ENCODE data around the gene CKAP2L.

The CKAP2L gene

DNA sequence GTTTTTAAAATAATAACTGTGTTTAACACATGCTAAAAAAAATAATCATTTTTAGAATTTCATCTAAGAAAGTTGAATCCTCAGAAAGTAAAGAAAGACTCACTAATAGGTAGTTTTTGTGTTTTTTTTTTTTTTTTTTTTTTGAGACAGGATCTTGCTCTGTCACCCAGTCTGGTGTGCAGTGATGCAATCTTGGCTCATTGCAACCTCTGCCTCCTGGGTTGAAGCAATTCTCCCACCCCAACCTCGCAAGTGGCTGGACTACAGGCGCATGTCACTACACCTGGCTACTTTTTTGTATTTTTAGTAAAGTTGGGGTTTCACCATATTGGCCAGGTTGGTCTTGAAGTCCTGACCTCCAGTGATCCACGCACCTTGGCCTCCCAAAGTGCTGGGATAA lies 7.1 kb downstream of the CKAP2L start:
- no peak for DNase-seq

- DNase-seq = no peak
Observed at GRCh38 chr2:112756207-112756606, 8.2 kb downstream of the CKAP2L start.

GRCh38 chr2:112755444-112755843 lies 9.0 kb downstream of the CKAP2L start:
- no peak for DNase-seq

DNA sequence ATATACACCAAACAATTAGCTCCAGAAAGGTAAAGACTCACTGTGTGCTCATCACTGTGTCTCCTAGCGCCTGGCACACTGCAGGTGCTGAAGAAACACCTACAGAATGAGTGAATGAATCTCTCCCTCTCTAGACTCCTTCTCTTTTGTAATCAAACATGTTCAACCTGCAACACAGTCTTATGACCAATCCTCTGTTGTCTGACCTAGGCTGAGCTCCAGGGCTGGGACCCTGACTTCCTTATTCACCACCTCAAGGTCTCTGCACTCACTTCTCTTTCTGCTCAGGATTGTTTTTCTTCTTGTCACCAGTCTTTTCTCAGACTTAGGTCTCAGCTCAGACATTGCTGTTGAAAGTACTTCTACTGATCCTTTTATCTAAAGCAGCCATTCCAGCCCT lies 9.8 kb downstream of the CKAP2L start:
- no peak for DNase-seq

GRCh38 chr2:112752667-112753066 lies 11.7 kb downstream of the CKAP2L start:
- DNase-seq = no peak

DNA sequence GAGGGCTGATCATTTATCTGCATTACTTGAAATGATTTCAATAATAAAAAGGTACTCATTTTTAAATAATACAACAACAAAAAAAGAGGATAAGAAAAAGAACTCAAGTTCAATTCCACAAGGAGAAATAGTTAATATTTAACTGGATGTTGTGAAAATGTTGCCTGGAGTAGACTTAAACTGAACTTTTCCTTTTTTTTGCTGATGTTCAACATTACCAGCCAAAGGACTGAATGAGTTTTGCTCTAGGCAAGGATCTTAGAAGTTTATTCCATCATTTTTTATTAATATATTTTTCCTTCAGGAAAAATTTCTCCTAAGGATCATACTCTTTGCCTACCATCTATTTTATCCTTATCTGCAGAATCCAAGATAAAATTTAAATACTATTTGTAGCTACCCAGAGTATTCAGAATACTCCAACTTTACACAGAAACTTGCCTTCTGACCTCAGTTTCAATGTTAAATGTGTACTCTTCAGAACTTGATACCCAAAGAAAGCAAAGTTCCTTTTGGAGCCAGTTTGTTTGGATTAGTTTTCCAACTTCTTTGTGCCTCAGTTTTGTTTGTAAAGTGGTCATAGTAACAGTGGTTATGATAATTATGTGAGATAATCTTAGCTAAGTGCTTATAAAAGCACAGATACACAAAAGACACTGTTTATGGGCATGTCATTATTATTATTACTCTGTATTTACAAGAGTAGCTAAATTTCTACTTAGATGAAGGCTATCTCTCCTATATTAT lies 12.8 kb downstream of the CKAP2L start:
- DNase-seq = no peak

DNA sequence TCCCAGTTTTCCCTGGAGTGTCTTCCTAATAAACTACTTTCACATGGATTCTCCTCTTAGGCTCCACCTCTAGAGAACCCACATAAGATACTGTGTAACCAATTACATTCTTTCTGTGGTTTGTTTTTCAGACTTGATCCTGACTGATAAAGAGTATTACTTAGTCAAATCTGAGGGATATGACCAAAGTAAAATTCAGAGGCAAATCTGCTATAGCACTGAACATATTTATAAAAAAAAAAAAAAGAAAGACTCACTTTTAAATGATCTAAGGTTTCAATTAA lies 13.9 kb downstream of the CKAP2L start:
- no peak for DNase-seq

DNA sequence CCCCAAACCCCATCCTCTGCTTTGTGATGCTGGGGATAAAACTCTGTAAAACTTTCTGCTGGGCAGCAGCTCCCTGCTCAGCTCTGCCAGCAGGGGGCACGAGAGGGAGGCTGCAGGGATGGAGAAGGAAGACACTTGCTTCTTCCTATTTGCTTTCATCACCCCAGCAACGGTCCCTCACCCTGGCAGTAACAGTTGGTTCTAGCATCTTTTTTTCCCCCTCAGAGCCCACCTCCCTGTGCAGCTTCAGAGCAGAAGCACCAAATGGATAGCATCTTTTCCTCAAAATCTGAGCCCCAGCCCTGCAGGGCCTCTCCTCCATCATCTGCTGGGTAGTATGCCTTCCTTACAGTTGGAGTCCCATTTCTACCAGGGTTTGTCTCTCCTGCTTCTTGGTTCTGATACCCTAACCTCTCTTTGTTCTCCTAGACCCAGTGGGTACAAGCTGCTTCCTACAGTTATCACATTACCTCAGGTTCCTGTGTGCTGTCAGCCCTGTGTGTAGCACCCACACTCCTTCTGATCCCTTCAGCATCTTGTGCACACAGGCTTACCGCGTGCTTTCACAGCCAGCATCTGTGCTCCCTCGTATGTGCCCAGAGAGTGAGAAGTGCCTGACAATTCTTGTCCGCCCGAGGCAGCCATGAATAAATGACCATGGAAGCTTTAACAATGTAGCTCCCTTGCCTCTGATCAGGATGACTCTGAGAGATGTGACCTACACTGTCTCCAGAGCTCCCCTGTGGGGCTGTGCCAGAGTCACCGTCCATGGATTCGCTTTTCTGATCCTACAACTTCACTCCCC lies 14.5 kb downstream of the CKAP2L start:
- DNase-seq = peak; percentile 62

- no peak for DNase-seq
Observed at GRCh38 chr2:112740527-112740926, 23.9 kb downstream of the CKAP2L start.

DNA sequence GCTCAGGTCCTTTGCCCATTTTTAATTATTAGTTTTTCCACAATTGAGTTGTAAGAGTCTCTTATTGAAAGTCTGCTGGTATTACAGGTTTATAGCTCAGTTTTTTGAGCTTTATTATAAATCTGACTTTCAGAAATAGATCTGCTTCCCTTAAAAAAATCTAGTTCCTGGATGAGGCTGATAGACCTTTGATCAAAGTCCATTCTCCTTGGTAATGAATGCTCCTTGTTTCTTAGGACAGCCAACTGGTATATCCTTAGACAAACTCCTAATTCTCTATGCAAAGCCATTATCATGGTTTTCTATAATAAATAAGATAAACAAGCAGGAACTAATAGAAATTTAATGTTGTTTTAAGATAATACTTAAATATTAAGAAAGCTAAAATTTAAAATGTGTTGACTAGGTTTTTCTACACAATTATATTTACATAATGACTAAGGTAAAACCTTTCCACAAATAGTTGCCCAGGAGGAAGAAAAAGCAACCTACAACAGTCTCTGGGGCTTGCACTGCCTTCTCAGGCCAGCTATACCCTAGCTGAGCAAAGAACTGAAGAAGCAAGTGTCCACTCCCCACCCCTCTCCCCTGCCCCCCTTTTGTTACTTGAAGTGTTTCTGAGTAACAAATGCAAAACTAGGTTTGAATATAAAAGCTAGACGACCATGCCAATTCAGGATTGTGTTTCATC lies 26.7 kb downstream of the CKAP2L start:
- DNase-seq = no peak

GRCh38 chr2:112733871-112734270 lies 30.5 kb downstream of the CKAP2L start:
- DNase-seq = no peak

GRCh38 chr2:112733456-112733855 lies 31.0 kb downstream of the CKAP2L start:
- DNase-seq = no peak

- DNase-seq = no peak
Observed at GRCh38 chr2:112731479-112731878, 32.9 kb downstream of the CKAP2L start.

DNA sequence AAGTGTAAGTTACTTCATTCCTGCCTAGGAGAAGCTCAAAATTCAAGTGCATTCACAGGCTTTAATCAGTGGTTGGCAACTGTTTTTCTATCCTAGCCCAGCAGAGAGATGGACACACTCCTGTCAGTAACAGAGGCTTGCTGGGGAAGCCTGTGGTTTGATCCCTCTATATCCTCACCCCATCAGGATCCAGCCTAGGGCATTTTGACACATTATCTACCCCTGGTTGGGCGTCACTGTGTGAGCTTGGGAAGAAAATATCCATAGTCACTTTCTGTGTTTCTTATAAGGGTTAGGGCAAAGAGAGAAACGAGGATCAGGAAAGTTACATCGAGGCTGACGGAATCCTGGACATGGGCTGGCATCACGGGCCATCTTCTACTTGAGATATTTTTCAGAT lies 33.6 kb downstream of the CKAP2L start:
- no peak for DNase-seq

GRCh38 chr2:112730216-112730615 lies 34.2 kb downstream of the CKAP2L start:
- DNase-seq = no peak

DNA sequence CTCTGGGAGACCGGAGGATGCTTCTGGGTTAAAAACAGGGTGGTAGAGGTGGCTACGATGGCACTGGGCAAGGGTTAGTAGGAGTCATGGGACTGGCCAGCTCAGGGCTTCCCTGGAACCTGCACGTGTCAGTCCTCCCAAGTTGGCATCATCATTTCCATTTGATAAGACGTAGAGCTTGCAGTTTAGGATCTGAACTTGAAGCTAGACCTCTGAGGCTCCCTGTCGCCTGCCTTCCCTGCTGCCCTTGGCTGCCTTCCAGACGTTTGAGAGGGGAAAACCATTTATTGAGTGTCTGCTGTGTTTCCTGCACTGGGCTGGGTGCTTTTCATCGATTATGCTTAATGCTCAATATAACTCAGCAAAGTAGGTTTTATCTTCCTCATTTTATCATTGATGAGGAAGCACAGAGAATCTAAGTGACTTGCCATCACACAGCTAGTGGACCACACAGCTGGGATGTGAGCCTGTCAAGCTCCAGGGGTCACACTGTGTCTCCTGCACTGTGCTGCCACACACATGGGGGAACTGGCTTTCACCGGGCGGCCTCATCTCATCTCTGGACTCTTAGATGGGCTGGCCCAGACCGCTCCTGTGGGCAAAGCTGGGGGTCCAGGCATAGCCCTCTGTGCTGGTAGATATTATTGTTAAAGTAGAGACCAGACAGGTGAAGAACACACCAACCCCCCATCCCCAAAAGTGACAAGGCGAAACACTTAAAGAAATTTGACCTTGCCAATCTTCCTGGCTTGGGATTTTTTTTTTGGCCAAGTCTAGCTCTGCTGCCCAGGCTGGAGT lies 35.8 kb downstream of the CKAP2L start:
- peak; percentile 35 for DNase-seq

DNA sequence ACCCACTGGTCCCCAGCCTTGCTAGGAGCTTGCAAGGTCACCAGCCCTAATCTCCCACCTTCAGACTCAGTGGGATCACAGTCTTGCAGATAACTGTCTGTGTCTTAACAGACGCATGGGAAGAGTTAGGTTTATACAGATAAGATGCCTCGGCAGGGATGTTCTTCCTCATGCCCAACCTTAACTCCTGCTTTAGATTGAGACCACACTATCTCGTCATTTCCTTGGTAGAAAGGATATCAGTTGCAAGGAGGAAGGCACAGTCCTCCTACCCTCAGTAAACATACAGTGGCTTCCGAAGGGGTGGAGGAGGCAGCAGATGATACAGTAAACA lies 36.4 kb downstream of the CKAP2L start:
- no peak for DNase-seq

- DNase-seq = no peak
Observed at GRCh38 chr2:112727276-112728028, 37.0 kb downstream of the CKAP2L start.

- DNase-seq = peak; percentile 89
Observed at GRCh38 chr2:112726487-112727190, 37.8 kb downstream of the CKAP2L start.

DNA sequence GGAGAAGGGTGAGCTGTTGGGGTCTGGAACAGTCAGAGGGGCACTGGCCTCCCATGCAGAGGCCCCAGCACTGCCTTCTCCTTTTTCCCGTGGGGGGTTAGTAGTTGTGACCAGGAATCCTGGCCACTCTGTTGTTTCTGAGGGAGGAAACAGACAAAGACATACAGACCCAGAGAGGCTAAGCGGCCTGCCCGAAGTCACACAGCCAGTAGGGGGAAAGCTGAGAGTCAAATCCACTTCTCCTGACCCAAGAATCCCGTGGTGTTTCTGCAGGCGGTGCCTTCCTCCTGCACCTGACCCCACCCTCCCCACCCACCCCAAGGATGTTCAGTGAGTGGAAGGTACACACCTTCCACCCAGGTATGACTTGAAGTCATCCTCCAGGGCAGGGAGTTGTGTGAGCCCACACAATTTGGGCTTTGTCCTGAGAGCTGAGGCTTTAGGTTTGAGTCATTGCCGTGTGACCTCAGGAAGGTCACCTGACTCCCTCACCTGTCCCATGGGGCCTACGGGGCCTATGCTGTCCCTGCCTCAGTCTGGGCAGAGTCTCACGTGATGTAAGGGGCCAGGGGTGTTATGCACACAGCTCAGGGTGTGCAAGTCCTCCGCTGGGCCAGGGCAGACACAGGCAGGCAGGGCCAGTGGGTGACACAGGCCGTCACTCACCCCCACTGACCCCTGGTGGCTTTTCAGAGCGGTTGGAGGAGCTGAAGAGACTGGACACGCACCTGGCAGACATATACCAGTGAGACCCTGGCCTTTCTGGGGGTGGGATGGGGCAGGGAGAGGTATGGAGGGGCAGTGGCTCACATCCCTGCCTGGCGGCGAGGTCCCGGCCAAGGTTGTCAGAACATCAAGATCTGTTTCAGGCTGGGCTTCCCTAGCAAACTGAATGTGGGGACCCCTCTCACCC lies 38.6 kb downstream of the CKAP2L start:
- DNase-seq = no peak

All from NCI-H1105 (cell line).